ENCODE results near the gene ZNF146.
"Not testable (repeated sequence)": the region's sequence is repeated elsewhere in the genome, so short reads cannot be mapped to it uniquely, and the experiment has no call there.

Gene ZNF146

DNA sequence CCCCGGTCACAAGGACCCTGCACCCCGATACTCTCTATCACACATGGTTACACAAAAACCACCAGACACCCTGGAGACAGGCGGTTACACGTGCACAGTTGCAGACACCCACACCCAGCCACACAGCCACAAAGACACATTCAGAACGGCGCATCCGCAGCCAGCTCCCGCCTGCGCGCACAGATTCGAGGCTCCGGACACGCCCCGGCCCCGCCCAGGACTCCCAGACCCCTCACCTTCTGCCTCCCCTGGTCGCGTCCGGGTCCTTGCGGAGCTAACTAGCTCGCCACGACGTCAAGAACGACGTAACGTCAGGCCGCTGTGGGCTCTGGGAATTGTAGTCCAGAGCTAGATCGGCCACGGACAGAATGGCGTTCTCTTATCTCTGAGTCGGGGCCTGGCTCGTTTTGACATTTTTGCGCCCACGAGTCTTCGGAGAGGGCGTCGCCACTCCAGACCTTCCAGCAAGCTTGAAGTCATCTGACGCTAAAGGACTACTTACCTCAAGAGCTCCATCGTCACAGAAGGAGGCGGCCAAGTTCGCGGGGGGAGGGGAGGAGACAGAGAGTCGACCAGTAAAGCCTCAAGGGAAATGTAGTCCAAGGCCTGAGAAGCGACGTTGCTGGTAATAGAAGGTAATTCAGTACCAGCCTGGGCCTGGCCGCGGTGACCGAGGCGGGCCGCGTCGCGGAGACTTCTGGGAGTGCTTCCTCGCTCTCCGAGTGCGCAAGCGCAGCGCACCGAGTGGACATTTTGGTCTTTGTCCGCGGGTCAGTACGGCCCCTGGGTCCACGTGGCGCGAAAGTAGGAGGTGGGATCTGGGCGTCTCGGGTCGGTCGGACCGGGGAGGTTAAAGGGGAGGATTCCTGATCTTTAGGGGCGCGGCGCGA, at the start of gene ZNF146, which contains the start of gene ZNF565:
ZNF146 (plus strand) TSS at position 721 of the 890 bp plus-strand sequence. CDS start 21,335 bp downstream, outside the sequence.
ZNF565 (minus strand) TSS at position 280 of the 890 bp plus-strand sequence. CDS start 12,680 bp downstream, outside the sequence.
- peak; percentile 99 for DNase-seq

DNA sequence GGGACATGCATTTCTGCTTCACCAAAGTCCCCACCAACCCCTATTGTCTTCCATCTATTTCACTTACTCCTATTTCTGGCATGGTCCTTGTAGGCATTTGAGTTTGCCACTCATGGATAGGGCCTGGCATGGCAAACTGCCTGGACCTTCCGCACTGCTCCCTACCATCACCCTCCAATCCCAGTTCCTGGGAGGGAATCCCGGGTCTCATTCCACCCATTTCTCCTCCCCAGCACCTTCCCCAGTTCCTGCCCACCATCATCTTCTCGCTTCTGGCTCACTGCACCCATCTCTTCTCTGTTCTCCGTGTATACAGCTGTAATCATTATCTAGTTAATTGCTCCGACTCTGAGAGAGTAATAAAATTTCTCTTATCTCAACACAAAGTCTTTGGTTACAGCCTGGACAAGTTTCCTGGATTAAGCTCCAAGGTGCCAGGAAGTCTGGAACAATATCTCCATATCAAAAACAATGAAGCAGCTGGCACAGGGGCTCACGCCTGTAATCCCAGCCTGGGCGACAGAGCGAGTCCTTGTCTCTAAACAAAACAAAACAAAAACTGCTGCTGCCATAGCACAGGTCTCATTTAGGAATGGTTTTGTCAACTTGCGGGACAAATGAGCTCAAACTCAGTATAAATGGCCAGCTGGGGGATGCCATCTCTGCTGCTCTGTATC, 45.7 kb upstream of the ZNF146 start:
- DNase-seq = no peak

DNA sequence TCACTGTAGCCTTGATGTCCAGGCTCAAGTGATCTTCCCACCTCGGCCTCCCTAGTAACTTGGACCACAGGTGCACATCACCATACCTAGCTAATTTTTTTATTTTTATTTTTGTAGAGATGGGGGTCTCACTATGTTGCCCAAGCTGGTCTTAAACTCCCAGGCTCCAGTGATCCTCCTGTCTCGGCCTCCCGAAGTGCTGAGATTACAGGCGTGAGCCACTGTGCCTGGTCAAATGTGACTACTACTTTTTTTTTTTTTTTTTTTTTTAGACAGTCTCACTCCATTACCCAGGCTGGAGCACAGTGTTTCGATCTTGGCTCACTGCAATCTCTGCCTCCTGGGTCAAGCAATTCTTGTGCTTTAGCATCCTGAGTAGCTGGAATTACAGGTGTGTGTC, 42.1 kb upstream of the ZNF146 start:
- DNase-seq = no peak

DNA sequence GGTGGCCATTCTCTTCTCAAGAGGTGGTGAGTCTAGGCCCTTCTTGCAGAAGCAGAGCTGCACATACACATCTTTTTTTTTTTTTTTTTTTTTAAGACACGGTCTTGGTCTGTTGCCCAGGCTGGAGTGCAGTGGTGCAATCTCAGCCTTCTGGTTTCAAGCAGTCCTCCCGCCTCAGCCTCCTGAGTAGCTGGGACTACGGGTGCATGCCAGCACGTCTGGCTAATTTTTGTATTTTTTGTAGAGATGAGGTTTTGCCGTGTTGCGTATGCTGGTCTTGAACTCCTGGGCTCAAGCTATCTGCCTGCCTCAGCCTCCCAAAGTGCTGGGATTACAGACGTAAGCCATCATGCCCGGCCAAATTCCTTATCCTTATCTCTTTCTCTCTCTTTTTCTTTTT, 41.1 kb upstream of the ZNF146 start:
- not testable (repeated sequence) for DNase-seq

DNA sequence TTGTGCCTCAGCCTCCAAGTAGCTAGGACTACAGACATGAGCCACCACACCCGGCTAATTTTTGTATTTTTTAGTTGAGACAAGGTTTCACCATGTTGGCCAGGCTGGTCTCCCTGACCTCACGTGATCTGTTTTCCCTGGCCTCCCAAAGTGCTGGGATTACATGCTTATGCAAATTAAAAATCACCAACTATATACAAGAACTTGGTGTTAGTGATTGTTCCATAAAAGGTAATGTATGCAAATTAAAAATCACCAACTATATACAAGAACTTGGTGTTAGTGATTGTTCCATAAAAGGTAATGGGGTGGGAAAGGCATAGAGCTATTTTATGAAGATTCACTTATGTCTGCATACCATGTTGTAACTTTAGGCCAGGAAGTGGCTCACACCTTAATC, 35.8 kb upstream of the ZNF146 start:
- DNase-seq = not testable (repeated sequence)

DNA sequence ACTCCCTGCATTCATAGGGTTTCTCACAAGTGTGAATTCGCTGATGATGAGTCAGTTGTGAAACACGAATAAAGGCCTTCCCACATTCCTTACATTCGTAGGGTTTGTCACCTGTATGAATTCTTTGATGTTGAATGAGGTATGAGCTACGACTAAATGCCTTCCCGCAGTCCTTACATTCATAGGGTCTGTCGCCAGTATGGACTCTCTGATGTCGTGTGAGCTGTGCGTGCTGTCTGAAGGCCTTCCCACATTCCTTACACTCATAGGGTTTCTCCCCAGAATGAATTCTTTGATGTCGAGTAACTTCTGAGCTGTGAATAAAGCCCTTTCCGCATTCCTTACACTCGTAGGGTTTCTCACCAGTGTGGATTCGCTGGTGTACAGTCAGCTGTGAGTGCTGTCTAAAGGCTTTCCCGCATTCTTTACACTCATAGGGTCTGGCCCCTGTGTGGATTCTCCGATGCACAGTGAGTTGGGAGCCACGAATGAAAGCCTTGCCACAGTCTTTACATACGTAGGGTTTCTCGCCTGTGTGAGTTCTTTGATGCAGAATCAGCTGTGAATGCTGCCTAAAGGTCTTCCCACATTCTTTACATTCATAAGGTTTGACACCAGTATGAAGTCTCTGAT, 32.2 kb upstream of the ZNF146 start:
- no peak for DNase-seq

DNA sequence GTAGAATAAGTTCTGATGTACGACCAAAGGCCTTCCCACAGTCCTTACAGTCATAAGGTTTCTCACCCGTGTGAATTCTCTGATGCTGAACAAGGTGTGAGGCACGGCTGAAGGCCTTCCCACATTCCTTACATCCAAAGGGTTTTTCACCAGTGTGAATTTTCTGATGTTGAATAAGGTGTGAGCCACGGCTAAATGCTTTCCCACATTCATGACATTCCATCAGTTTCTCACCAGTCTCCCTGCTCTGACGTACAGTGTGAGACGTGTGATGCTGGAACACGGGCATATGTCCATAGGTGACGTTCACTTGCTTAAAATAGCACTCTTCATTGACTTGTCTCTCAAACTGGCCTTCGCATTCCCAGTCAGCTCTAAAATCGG, 31.7 kb upstream of the ZNF146 start:
- DNase-seq = no peak

DNA sequence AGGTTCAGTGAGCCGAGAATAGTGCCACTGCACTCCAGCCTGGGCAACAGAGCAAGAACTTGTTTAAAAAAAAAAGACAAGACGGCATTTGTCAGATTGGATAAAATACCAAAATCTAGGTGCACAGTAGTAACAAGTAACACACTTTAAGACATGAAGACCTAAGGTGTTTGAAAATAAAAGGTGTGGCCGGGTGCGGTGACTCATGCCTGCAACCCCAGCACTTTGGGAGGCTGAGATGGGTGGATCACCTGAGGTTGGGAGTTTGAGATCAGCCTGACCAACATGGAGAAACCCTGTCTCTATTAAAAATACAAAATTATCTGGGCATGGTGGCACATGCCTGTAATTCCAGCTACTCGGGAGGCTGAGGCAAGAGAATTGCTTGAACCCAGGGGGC, 28.2 kb upstream of the ZNF146 start:
- not testable (repeated sequence) for DNase-seq

DNA sequence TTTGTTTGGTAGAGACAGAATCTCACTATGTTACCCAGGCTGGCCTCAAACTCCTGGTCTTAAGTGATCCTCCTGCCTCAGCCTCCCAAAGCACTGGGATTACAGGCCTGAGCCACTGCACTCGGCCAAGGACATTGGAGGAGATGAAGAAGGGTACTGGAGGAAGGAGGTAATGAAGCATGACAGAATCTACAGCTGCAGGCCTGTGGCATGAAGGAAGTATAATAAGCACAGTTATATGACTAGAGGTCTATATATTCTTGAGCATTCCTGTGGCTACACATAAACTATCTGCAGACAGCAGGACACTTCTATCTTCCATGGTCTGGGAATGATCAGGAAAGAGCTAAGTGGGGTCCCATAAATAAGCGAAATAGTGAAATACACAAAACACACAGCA, 18.7 kb upstream of the ZNF146 start:
- no peak for DNase-seq

DNA sequence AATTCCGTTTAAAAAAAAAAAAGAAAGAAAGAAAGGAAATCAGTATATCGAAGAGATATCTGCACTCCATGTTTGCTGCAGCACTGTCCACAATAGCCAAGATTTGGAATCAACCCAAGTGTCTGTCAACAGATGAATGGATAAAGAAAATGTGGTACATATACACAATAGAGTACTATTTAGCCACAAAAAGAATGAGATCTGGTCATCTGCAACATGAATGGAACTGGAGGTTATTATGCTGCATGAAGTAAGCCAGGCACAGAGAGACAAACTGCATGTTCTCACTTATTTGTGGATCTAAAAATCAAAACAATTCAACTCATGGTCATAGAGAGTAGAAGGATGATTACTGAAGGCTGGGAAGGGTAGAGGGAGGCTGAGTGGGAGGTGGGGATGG, 16.8 kb upstream of the ZNF146 start:
- DNase-seq = no peak

DNA sequence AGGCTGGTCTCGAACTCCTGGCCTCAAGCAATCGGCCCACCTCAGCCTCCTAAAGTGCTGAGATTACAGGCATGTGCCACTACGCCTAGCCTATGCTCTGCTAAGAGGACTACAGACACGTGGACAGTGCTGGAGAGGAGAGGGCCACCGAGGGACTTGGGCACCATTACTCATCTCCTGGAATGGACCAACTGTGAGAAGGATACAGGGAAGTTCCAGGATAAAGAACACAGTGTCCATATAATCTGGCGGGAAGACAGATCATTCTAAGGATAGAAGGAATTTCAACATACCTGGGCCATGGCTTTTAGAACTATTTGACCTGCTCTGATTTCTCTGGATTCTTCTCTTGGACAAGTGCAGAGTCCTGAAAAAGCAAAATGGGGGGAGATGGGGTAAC, 13.2 kb upstream of the ZNF146 start:
- no peak for DNase-seq

DNA sequence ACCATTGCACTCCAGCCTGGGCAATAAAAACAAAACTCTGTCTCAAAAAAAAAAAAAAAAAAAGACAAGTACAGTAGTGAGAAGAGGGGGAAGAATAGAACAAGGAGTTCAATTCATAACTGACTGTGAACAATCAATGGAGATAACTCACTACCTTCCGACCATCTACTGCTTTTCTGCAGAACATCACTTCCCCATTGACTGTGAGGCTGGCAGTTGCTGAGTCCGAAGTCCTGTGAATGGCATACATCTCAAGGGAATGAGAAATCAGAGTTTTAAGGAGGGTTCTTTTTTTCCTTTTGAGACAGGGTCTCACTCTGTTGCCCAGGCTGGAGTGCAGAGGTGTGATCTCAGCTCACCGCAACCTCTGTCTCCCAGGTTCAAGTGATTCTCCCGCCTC, 11.6 kb upstream of the ZNF146 start:
- no peak for DNase-seq

DNA sequence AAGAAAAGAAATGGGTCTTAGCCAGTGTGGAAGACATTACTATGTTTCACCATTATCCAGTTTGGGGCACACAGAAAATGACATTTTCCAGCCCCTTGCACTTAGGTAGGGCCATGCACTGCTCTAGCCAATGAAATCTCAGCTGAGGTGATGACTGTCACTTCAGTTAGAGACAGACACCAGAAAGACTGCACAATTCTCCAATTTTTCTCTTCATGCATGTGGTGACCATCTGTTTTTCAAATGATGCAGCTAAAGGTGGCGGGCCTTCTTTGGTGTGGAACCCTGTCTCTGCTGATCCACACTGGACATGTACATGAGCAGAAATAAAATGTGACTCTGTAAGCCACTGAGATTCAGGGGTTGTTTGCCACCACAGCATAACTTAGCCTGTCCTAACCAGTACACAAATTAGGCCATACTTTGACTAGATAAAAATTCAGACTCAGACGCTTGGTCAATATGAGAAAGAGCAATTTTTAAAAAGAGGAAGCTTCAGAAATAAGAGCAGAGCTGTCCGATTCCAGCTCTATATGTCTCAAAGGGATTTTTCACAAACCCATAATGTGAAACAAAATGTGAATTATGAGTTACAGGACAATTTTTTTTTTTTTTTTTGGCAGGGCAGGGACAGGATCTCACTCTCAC, 7.2 kb upstream of the ZNF146 start:
- no peak for DNase-seq

DNA sequence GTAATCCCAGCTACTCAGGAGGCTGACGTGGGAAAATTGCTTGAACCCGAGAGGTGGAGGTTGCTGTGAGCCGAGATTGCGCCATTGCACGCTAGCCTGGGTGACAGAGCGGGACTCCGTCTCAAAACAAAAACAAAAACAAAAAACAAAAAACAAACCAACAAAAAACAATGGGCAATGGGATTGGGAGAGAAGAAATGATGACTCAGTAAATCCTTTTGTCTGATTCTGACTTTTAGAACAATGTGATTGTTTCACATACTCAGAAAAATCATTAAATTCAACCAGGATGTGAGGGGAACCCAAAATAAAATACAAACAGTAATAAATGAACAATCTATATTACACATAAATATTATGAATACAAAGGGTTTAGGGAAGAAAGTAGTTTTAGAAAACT, 5.5 kb upstream of the ZNF146 start:
- no peak for DNase-seq

DNA sequence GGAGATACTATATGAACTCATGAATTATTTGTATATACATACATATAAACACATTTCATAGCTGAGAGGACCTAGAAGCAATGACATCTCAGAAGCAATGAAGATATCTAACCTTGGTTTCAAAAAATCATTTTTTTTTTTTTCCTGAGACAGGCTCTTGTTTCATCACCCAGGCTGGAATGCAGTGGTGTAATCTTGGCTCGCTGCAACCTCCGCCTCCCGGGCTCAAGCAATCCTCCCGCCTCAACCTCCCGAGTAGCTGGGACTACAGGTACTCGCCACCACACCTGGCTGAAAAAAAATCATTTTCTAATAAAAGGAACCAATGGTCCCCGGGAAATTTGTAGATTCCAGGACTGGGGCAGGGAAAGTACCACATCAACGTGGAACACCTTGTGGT, 4.4 kb upstream of the ZNF146 start:
- no peak for DNase-seq

DNA sequence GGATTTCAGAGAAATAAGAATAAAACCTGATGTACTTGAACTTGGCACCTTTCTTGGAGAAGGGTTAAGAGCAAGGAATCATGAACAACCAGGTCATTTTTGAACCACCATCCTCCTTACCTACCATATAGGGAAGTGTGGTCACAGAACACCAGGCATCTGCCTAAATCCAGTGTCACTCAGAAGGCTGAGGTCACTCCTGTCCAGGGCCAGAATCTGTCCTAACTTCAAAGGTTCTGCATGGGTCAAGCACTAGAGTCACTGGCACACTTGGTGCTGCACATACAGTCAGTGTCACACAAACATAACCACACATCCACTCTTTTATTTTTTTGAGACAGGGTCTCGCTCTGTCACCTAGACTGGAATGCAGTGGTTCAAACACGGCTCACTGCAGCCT, 2.0 kb upstream of the ZNF146 start:
- DNase-seq = no peak

DNA sequence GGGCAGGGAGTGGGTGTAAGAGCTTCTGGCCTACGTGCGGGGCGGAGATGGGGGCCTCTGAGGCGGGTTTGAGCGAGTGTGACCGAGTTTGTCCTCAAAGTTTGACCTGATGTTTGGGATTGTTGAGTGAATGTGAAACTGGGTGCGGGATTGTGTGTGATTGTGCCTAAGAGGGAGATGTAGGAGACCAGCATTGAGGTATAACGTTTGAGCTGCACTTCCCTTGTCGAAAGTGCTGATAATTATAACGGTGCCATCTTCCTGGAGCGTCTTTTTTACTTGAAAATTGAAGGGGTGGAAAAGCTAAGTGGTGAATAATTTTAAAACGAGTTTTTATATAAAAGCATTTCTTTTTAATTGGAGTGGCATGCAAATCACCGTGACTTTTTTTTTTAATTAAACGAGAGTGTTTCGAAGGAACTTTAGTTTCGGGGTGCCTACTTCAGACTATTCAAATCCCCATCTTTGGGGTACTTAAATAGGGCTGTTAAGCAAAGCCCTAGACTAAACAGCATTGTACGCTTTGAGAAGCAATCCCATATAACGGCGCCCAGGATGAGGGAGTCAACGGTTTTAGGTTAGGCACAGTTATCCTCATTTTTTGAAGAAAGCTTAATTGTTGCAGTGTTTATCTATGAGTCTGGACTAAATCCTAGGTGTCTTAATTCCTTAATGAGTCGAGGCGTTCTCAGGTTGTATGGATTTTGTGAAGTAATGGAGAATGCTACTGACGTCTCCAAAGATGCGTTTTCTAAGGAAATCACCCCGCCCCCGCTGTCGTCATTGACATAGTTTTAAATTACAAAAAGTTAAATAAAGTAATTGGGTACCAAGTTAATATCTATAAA, 594 bp downstream of the ZNF146 start:
- peak; percentile 62 for DNase-seq

DNA sequence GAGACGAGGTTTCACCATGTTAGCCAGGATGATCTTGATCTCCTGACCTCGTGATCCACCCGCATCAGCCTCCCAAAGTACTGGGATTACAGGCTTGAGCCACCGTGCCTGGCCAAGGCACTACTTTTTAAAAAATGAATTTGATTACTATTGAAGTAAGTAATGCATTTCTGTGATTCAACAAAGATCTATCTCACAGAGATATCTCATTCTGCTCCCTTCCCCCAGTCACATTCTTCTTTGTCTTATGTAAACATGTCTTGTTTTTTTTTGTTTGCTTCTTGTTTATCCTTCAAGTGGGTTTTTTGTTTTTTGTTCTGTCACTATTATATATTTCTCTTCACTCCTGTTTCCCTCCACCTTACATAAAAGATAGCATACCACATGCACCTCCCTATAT, 6.6 kb downstream of the ZNF146 start:
- DNase-seq = no peak

DNA sequence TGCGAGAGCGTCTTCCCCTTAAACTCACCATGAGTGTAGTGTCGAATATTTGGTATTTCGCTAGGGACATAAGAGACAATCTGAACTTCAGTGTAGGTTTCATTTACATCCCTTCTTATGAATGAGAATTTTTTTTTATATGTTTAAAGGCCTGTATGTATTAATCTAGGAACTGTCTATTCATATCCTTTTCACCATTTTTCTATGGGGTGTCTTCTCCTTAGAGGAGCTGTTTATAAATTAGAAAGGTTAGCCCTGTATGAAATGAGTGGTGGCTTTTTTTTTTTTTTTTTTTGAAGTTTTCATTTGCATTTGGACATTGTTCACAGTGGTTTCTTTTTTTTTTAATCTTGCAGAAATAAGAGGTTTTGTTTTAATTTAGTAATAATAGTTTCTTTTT, 7.6 kb downstream of the ZNF146 start:
- DNase-seq = no peak

DNA sequence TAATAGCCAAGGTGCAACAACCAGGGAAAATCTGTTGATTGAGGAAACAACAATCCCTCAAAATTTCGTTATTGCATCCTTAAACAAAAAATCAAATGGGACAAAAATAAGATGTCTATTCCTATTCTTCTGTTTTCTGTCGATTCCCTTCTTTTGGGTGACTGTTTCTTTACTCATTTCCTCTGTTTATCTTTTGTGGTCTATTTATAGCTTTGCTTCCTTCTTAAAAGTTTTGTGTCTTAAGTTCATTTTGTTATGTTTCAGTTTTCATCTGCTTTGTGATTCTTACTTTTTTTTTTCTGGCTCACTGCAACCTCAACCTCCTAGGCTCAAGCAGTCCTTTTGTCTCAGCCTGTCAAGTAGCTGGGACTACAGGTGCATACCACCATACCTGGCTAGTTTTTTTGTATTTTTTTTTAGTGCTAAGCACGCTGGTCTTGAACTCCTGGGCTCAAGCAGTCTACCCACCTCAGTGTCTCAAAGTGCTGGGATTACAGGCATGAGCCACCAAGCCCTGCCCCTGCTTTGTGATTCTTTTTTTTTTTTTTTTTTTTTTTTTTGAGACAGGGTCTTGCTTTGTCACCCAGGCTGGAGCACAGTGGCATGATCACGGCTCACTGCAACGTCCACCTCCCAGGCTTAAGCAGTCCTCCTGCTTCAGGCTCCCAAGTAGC, 10.4 kb downstream of the ZNF146 start:
- no peak for DNase-seq

DNA sequence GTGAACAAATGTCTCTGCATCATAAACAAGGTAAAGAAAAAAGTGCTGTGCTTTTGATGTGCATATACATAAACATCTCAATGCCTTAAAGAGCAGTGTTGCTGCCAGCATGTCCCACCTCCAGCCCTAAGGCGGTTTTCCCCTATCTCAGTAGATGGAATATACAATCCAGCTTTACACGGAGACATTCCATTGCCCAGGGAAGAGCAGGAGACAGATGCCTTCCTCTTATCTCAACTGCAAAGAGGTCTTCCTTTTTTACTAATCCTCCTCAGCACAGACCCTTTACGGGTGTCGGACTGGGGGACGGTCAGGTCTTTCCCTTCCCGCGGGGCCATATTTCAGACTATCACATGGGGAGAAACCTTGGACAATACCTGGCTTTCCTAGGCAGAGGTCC, 18.7 kb downstream of the ZNF146 start:
- not testable (repeated sequence) for DNase-seq
